ENCODE measurements around the gene RAI1.
"Not testable (repeated sequence)": the region's sequence is repeated elsewhere in the genome, so short reads cannot be mapped to it uniquely, and the experiment has no call there.

RAI1 gene

GRCh38 chr17:17641621-17642409 is 39.4 kb upstream of the RAI1 start:
- CTCF ChIA-PET = interaction anchor here (0.7 to 8.7 kb wide), 51 partner anchors 9 to 500 kb away, joined by 3 to 168 read pairs (median 3); partner anchors contain the start of genes PEMT and RASD1
- TF ChIP-seq CTCF (IDR thresholded peaks at IDR 0.05; ENCODE audit: control extremely low read depth, extremely low read depth, low read depth, missing control alignments) = peak; percentile 88
- POLR2A ChIA-PET = no interaction called here
- peak; percentile 77 for DNase-seq (ENCODE audit: extremely low spot score)

- POLR2A ChIA-PET; DNase-seq (ENCODE audit: extremely low spot score): not testable (repeated sequence)
- CTCF ChIA-PET = interaction anchor here (1.0 to 1.6 kb wide), 2 partner anchors 146 to 289 kb away, joined by 3 read pairs; no protein-coding TSS in a partner anchor
Observed at GRCh38 chr17:17645148-17645547, 36.1 kb upstream of the RAI1 start.

GRCh38 chr17:17645961-17646360 is 35.3 kb upstream of the RAI1 start:
- ChIA-PET POLR2A (no interaction called here), CTCF (interaction anchor here (1.6 kb wide), 1 partner anchor 290 kb away, joined by 3 read pairs; no protein-coding TSS in a partner anchor)
- TF ChIP-seq CTCF (IDR thresholded peaks at IDR 0.05; ENCODE audit: control extremely low read depth, extremely low read depth, low read depth, missing control alignments) = no peak
- DNase-seq (ENCODE audit: extremely low spot score) = no peak

GRCh38 chr17:17647524-17648178 is 33.6 kb upstream of the RAI1 start:
- CTCF ChIA-PET = interaction anchor here (1.0 kb wide), 1 partner anchor 78 kb away, joined by 3 read pairs; no protein-coding TSS in a partner anchor
- no peak for DNase-seq (ENCODE audit: extremely low spot score)

GRCh38 chr17:17648762-17649161 is 32.5 kb upstream of the RAI1 start:
- POLR2A ChIA-PET = no interaction called here
- no peak for TF ChIP-seq CTCF (IDR thresholded peaks at IDR 0.05; ENCODE audit: control extremely low read depth, extremely low read depth, low read depth, missing control alignments)
- CTCF ChIA-PET = interaction anchor here (1.4 kb wide), 1 partner anchor 294 kb away, joined by 4 read pairs; no protein-coding TSS in a partner anchor
- no peak for DNase-seq (ENCODE audit: extremely low spot score)

More at GRCh38 chr17:17647524-17648178, 33.6 kb upstream of the RAI1 start:
- no peak for TF ChIP-seq CTCF (IDR thresholded peaks at IDR 0.05; ENCODE audit: control extremely low read depth, extremely low read depth, low read depth, missing control alignments)
- POLR2A ChIA-PET = no interaction called here

GRCh38 chr17:17650959-17651358 is 30.3 kb upstream of the RAI1 start:
- POLR2A ChIA-PET = no interaction called here
- CTCF ChIA-PET = interaction anchor here (0.9 kb wide), 1 partner anchor 8 kb away, joined by 4 read pairs; no protein-coding TSS in a partner anchor
- no peak for DNase-seq (ENCODE audit: extremely low spot score)
- no peak for TF ChIP-seq CTCF (IDR thresholded peaks at IDR 0.05; ENCODE audit: control extremely low read depth, extremely low read depth, low read depth, missing control alignments)

GRCh38 chr17:17653343-17653742 is 27.9 kb upstream of the RAI1 start:
- TF ChIP-seq CTCF (IDR thresholded peaks at IDR 0.05; ENCODE audit: control extremely low read depth, extremely low read depth, low read depth, missing control alignments) = no peak
- ChIA-PET CTCF (interaction anchor here (1.6 to 4.7 kb wide), 3 partner anchors 9 to 40 kb away, joined by 3 to 24 read pairs (median 4); no protein-coding TSS in a partner anchor), POLR2A (no interaction called here)
- DNase-seq (ENCODE audit: extremely low spot score) = no peak

All from GM10248 (cell line).